Keratinocyte (primary cell): Measurements from ENCODE around the gene FANCG. TPM values are rescaled to one million over a fixed set of nuclear protein-coding genes. Genes with fewer than 3 reads are reported as not detected.

ENCODE experiments used
- DNase-seq: peaks from one replicate; pipeline ENCODE4 v3.0.0-alpha.2; 2011; ENCODE audit warnings: low read depth, missing footprints, low spot score
- FAIRE-seq: peaks from 2 replicates; lab custom pipeline; 2011; peaks lifted over from hg19 to GRCh38; lab: Jason Lieb, UNC
- H2AFZ ChIP-seq: 2 replicates; pipeline ENCODE4 v1.6.0; 2012; ENCODE audit warnings: low read length, control low read depth, inconsistent platforms; ENCODE audit not compliant: control insufficient read depth
- H3K27ac ChIP-seq: 2 replicates; pipeline ENCODE4 v1.5.1; 2011; ENCODE audit warnings: low read length; ENCODE audit not compliant: control insufficient read depth, insufficient read depth
- H3K27me3 ChIP-seq: 3 replicates; pipeline ENCODE4 v1.6.0; 2011; ENCODE audit warnings: low read length; ENCODE audit not compliant: control insufficient read depth, insufficient read depth; ENCODE audit errors: extremely low read depth
- H3K36me3 ChIP-seq, 2 experiments: 2 replicates in 1 of 2; 3 replicates in 1 of 2; pipeline ENCODE4 v1.5.1; 2011; ENCODE audit warnings: low read length in 2 of 2, mild to moderate bottlenecking in 1 of 2; ENCODE audit not compliant: control insufficient read depth in 2 of 2, insufficient read depth in 2 of 2; ENCODE audit errors: extremely low read depth in 1 of 2
- H3K4me1 ChIP-seq: 3 replicates; pipeline ENCODE4 v1.5.1; 2011; ENCODE audit warnings: low read length; ENCODE audit not compliant: control insufficient read depth, insufficient read depth; ENCODE audit errors: extremely low read depth
- H3K4me2 ChIP-seq: 3 replicates; pipeline ENCODE4 v1.6.0; 2011; ENCODE audit warnings: low read depth, low read length; ENCODE audit not compliant: control insufficient read depth, insufficient read depth; ENCODE audit errors: extremely low read depth
- H3K4me3 ChIP-seq, 3 experiments: fragments of 200-600 bp in 1 of 3; sonication (generic) in 1 of 3; 2 replicates in 2 of 3; 3 replicates in 1 of 3; pipeline ENCODE4 v1.5.1; 2011 to 2016; ENCODE audit warnings: low read length in 3 of 3, mild to moderate bottlenecking in 3 of 3, control low read depth in 2 of 3, inconsistent platforms in 1 of 3, low read depth in 1 of 3, mixed read lengths in 1 of 3, mixed run types in 1 of 3, moderate library complexity in 1 of 3; ENCODE audit not compliant: control insufficient read depth in 2 of 3, insufficient read depth in 2 of 3; ENCODE audit errors: extremely low read depth in 1 of 3
- H3K79me2 ChIP-seq: 2 replicates; pipeline ENCODE4 v1.6.0; 2012; ENCODE audit warnings: low read length; ENCODE audit not compliant: control insufficient read depth, insufficient read depth
- H3K9ac ChIP-seq: 3 replicates; pipeline ENCODE4 v1.6.0; 2011; ENCODE audit warnings: low read length; ENCODE audit not compliant: control insufficient read depth, insufficient read depth; ENCODE audit errors: extremely low read depth
- H3K9me1 ChIP-seq: 3 replicates; pipeline ENCODE4 v1.6.0; 2011; ENCODE audit warnings: low read length; ENCODE audit not compliant: control insufficient read depth, insufficient read depth; ENCODE audit errors: extremely low read depth
- H3K9me3 ChIP-seq: 2 replicates; pipeline ENCODE4 v1.5.1; 2012; ENCODE audit warnings: low read depth, low read length; ENCODE audit not compliant: control insufficient read depth
- H4K20me1 ChIP-seq: 3 replicates; pipeline ENCODE4 v1.6.0; 2011; ENCODE audit warnings: low read length; ENCODE audit not compliant: control insufficient read depth, insufficient read depth; ENCODE audit errors: extremely low read depth
- CTCF ChIP-seq, 3 experiments: IDR thresholded peaks in 1 of 3; conservative IDR thresholded peaks in 1 of 3; optimal IDR thresholded peaks in 1 of 3; 2 replicates in 2 of 3; 3 replicates in 1 of 3; pipeline versions ENCODE3 to v1.5.1; 2011; ENCODE audit warnings: low read length in 3 of 3, mild to moderate bottlenecking in 3 of 3, moderate library complexity in 2 of 3, control low read depth in 1 of 3, inconsistent platforms in 1 of 3; ENCODE audit not compliant: insufficient read depth in 2 of 3; ENCODE audit errors: extremely low read depth in 1 of 3
- EZH2 ChIP-seq: IDR thresholded peaks from one replicate; pipeline ENCODE4 v1.6.1; 2012; ENCODE audit warnings: inconsistent platforms, mild to moderate bottlenecking, low read length, moderate library complexity
- dilution Hi-C: fragments of 300-500 bp; cut with MboI; formaldehyde crosslinking; loops from one replicate; pipeline ENCODE4 v1.7.0; 2020; ENCODE audit warnings: low sequenced_read_pairs; ENCODE audit not compliant: extremely low pct_ligation_motif_present
- polyA plus RNA-seq, 5 experiments: library from polyadenylated mRNA; depleted of rRNA in 3 of 5; stranded (reverse) in 3 of 5; stranded (forward) in 1 of 5; unstranded in 1 of 5; fragments of >200 nt; gene quantifications; 1 replicate in 1 of 5; 2 replicates in 3 of 5; 3 replicates in 1 of 5; pipeline versions ENCODE4 v1.2.1 to v1.2.3, GENCODE V29; 2011 to 2012; ENCODE audit warnings: missing spikeins in 2 of 5, low read depth in 1 of 5, low replicate concordance in 1 of 5

FANCG gene
- polyA plus RNA-seq, 1 donor (not counting 4 experiments of a cell fraction or from before 2014, with no cell fraction given) = 14.6 TPM

GRCh38 chr9:35042081-35042604 is 37.6 kb downstream of the FANCG start:
- TF ChIP-seq CTCF (optimal IDR thresholded peaks at IDR 0.05 in 1 of 3, IDR thresholded peaks at IDR 0.05 in 1 of 3, conservative IDR thresholded peaks at IDR 0.05 in 1 of 3; ENCODE audit: extremely low read depth in 1 of 3, insufficient read depth in 2 of 3, low read length in 3 of 3) (no peak), EZH2 (no peak)
- Histone ChIP-seq H3K27ac (peak overlapping the region; percentile 5), H3K79me2 (no peaks in the 10 kb centered on the region), H3K4me2 (no peak overlapping the region), H3K9ac (no peak overlapping the region), H4K20me1 (no peaks in the 10 kb centered on the region), H3K36me3 (peaks cover 3% of the 10 kb centered on the region in 2 experiments), H2AFZ (no peak overlapping the region), H3K9me1 (no peaks in the 10 kb centered on the region), H3K27me3 (no peaks in the 10 kb centered on the region), H3K9me3 (no peaks in the 10 kb centered on the region), H3K4me1 (peaks cover 17% of the 10 kb centered on the region), H3K4me3 (no peak overlapping the region)
- FAIRE-seq = peak; percentile 5
- dilution Hi-C loops = no loop called here
- no peak for DNase-seq

- FAIRE-seq (no peak), DNase-seq (no peak)
- Histone ChIP-seq H3K4me3 (peak overlapping the region in 2 of 3 experiments; percentile 20 to 49), H3K4me2 (peak overlapping the region; percentile 47), H3K27ac (no peak overlapping the region), H3K9me1 (no peaks in the 10 kb centered on the region), H3K4me1 (peaks cover 10% of the 10 kb centered on the region), H3K79me2 (no peaks in the 10 kb centered on the region), H3K9me3 (no peaks in the 10 kb centered on the region), H3K36me3 (peaks cover 0 to 5% of the 10 kb centered on the region in 2 experiments), H4K20me1 (no peaks in the 10 kb centered on the region), H3K9ac (no peak overlapping the region), H2AFZ (peak overlapping the region; percentile 75), H3K27me3 (no peaks in the 10 kb centered on the region)
- no peak for TF ChIP-seq EZH2
- peak in 1 of 3 experiments; percentile 18 for TF ChIP-seq CTCF (optimal IDR thresholded peaks at IDR 0.05 in 1 of 3, IDR thresholded peaks at IDR 0.05 in 1 of 3, conservative IDR thresholded peaks at IDR 0.05 in 1 of 3; ENCODE audit: extremely low read depth in 1 of 3, insufficient read depth in 2 of 3, low read length in 3 of 3)
- dilution Hi-C loops = no loop called here
These were observed 43.7 kb downstream of the FANCG start for GRCh38 chr9:35035851-35036701.
